HG03521 (cell line): ENCODE results near the gene DUSP6.

Experiments
- ATAC-seq: cut with Tn5 transposase; IDR thresholded peaks from one replicate; pipeline ENCODE4 v1.9.1; 2021; ENCODE audit warnings: mild to moderate bottlenecking, moderate library complexity; ENCODE audit not compliant: unreplicated experiment

Gene DUSP6

GRCh38 chr12:89305373-89305772, 46.9 kb downstream of the DUSP6 start:
- ATAC-seq, result no peak

GRCh38 chr12:89299931-89300330, 52.4 kb downstream of the DUSP6 start:
- no peak for ATAC-seq

GRCh38 chr12:89299417-89299816, 52.9 kb downstream of the DUSP6 start:
- no peak for ATAC-seq
